Measurements from ENCODE around the gene ARHGAP23. TPM values are rescaled to one million over a fixed set of nuclear protein-coding genes. Genes with fewer than 3 reads are reported as not detected.
"Not testable (repeated sequence)": the region's sequence is repeated elsewhere in the genome, so short reads cannot be mapped to it uniquely, and the experiment has no call there.

ARHGAP23 gene
- polyA plus RNA-seq, 12 donors, result 23.7 to 49.5 (median 33.9) TPM; not detected in 1

- no peak for DNase-seq
Observed at GRCh38 chr17:38460082-38460715, 31.9 kb downstream of the ARHGAP23 start.

GRCh38 chr17:38460716-38461630 lies 32.7 kb downstream of the ARHGAP23 start:
- no peak for DNase-seq

- DNase-seq, result no peak
Observed at GRCh38 chr17:38461683-38462082, 33.4 kb downstream of the ARHGAP23 start.

- no peak for DNase-seq
Observed at GRCh38 chr17:38463451-38463858, 35.2 kb downstream of the ARHGAP23 start.

- DNase-seq, result peak; percentile 50
Observed at GRCh38 chr17:38464251-38464722, 36.0 kb downstream of the ARHGAP23 start.

- DNase-seq, result peak; percentile 90
Observed at GRCh38 chr17:38464723-38465390, 36.6 kb downstream of the ARHGAP23 start.

GRCh38 chr17:38465391-38466345 lies 37.4 kb downstream of the ARHGAP23 start:
- no peak for DNase-seq

GRCh38 chr17:38466346-38467315 lies 38.4 kb downstream of the ARHGAP23 start:
- DNase-seq, result no peak

GRCh38 chr17:38467491-38467890 lies 39.2 kb downstream of the ARHGAP23 start:
- DNase-seq, result no peak

- DNase-seq, result no peak
Observed at GRCh38 chr17:38469875-38470274, 41.6 kb downstream of the ARHGAP23 start.

GRCh38 chr17:38471253-38471652 lies 43.0 kb downstream of the ARHGAP23 start:
- DNase-seq, result not testable (repeated sequence)

GRCh38 chr17:38474666-38475065 lies 46.4 kb downstream of the ARHGAP23 start:
- DNase-seq, result not testable (repeated sequence)

- no peak for DNase-seq
Observed at GRCh38 chr17:38476549-38476948, 48.3 kb downstream of the ARHGAP23 start.

- not testable (repeated sequence) for DNase-seq
Observed at GRCh38 chr17:38477417-38477816, 49.2 kb downstream of the ARHGAP23 start.

GRCh38 chr17:38477951-38478350 lies 49.7 kb downstream of the ARHGAP23 start:
- not testable (repeated sequence) for DNase-seq

- not testable (repeated sequence) for DNase-seq
Observed at GRCh38 chr17:38478667-38479066, 50.4 kb downstream of the ARHGAP23 start.

GRCh38 chr17:38482039-38482699 lies 53.9 kb downstream of the ARHGAP23 start:
- not testable (repeated sequence) for DNase-seq

- not testable (repeated sequence) for DNase-seq
Observed at GRCh38 chr17:38482700-38483043, 54.4 kb downstream of the ARHGAP23 start.

Data from muscle of arm (tissue), 12 donors.